HG03039 (cell line): ENCODE results near the gene PCDHA6.
"Not testable (repeated sequence)": the region's sequence is repeated elsewhere in the genome, so short reads cannot be mapped to it uniquely, and the experiment has no call there.

Experiments
- ATAC-seq: cut with Tn5 transposase; IDR thresholded peaks from one replicate; pipeline ENCODE4 v1.9.1; 2021; ENCODE audit warnings: mild to moderate bottlenecking, moderate library complexity; ENCODE audit not compliant: unreplicated experiment

Gene PCDHA6

DNA sequence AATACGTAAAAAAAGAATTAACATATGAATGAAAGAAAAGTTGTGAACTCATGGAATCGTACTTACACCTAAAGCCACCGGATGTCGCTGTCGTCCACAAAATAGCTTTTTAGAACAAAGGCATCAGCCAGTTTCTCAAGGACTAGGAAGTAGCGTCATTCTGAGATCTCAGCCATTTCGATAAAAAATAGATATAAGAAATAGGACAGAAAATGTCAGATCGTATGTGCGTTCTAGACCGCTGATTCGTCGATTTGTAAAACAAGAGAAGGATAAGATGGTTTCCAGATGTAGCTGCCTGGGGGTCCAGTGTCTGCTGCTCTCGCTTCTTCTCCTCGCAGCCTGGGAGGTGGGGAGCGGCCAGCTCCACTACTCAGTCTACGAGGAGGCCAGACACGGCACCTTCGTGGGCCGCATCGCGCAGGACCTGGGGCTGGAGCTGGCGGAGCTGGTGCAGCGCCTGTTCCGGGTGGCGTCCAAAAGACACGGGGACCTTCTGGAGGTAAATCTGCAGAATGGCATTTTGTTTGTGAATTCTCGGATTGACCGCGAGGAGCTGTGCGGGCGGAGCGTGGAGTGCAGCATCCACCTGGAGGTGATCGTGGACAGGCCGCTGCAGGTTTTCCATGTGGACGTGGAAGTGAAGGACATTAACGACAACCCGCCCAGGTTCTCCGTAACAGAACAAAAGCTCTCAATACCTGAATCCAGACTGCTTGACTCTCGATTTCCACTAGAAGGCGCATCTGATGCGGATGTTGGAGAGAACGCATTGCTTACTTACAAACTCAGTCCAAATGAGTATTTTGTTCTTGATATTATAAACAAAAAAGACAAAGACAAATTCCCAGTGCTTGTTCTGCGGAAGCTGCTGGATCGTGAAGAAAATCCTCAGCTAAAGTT is 28.3 kb downstream of the PCDHA6 start, which contains the start of gene PCDHA10:
Gene PCDHA10, plus strand, starts transcription at position 126 of the 903 bp plus-strand sequence. Its CDS starts 152 bp downstream, at position 278.
- no peak for ATAC-seq

GRCh38 chr5:140857177-140857986 is 29.6 kb downstream of the PCDHA6 start:
- ATAC-seq, result no peak

DNA sequence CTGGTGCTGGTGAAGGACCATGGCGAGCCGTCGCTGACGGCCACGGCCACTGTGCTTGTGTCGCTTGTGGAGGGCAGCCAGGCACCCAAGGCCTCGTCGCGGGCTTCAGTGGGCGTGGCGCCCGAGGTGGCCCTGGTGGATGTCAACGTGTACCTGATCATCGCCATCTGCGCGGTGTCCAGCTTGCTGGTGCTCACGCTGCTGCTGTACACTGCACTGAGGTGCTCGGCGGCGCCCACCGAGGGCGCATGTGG is 30.2 kb downstream of the PCDHA6 start:
- ATAC-seq, result no peak

DNA sequence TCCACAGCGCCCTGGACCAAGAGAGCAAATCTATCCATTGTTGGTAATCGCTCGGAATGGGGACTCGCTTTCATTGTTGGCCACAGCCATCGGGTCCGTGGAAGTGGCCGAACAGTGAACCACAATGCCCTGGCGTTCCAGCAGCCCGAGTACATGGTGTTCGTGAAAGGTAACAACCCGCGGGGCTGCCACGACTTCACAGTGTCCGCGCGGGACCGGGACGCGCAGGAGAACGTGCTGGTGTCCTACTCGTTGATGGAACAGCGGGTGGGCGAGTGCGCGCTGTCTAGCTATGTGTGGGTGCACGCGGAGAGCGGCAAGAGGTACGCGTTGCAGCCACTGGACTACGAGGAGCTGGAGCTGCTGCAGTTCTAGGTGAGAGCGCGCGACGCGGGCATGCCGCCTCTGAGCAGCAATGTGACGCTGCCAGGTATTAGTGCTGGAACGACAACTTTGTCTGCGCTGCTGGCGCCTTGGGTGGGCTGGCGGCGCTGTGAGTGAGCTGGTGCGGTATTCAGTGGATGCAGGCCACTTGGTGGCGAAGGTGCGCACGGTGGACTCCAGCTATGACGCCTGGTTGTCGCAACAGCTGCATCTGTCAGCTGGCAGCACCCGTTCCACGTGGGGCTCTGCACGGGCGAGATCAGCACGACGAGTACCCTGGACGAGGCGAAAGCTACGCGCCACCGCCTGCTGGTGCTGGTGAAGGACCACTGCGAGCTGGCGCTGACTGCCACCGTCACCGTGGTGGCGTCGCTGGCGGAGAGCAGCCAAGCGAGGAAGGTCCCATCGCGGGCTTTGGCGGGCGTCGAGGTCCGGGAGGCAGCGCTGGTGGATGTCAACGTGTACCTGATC is 34.9 kb downstream of the PCDHA6 start:
- ATAC-seq, result no peak

DNA sequence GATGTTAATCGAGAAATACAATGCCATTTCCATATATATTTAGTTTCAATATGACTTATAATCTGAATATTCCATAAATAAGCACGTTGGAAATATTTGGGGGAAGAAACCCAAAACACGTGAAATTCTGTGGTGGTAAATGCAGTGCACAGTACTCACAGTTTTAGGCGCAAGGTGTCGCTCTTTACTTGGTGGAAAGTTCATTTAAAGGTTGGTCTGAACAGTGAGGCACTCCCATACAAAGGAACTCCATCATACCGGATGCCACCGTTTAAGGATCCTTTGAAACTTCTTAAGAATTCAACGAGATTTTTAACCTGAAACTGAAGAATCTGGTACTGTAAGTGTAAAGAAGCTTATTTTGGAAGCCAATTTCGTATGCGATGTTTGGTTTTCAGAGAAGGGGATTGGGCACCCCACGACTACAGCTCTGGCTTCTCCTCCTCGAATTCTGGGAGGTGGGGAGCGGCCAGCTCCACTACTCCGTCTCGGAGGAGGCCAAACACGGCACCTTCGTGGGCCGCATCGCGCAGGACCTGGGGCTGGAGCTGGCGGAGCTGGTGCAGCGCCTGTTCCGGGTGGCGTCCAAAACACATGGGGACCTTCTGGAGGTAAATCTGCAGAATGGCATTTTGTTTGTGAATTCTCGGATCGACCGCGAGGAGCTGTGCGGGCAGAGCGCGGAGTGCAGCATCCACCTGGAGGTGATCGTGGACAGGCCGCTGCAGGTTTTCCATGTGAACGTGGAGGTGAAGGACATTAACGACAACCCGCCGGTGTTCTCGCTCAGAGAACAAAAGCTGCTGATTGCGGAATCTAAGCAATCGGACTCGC is 41.2 kb downstream of the PCDHA6 start, which contains the start of gene PCDHA11:
Gene PCDHA11, plus strand, starts transcription at position 237 of the 834 bp plus-strand sequence. Its CDS starts 147 bp downstream, at position 384.
- no peak for ATAC-seq

DNA sequence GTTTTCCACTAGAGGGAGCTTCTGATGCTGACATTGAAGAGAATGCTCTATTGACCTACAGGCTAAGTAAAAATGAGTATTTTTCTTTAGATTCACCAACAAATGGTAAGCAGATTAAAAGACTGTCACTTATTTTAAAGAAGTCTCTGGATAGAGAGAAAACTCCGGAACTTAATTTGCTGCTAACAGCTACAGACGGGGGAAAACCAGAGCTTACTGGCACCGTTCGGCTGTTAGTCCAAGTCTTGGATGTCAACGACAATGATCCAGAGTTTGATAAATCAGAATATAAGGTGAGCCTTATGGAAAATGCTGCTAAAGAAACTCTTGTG is 41.8 kb downstream of the PCDHA6 start:
- ATAC-seq, result no peak

- ATAC-seq, result no peak
Observed at GRCh38 chr5:140870221-140871201, 42.8 kb downstream of the PCDHA6 start.

DNA sequence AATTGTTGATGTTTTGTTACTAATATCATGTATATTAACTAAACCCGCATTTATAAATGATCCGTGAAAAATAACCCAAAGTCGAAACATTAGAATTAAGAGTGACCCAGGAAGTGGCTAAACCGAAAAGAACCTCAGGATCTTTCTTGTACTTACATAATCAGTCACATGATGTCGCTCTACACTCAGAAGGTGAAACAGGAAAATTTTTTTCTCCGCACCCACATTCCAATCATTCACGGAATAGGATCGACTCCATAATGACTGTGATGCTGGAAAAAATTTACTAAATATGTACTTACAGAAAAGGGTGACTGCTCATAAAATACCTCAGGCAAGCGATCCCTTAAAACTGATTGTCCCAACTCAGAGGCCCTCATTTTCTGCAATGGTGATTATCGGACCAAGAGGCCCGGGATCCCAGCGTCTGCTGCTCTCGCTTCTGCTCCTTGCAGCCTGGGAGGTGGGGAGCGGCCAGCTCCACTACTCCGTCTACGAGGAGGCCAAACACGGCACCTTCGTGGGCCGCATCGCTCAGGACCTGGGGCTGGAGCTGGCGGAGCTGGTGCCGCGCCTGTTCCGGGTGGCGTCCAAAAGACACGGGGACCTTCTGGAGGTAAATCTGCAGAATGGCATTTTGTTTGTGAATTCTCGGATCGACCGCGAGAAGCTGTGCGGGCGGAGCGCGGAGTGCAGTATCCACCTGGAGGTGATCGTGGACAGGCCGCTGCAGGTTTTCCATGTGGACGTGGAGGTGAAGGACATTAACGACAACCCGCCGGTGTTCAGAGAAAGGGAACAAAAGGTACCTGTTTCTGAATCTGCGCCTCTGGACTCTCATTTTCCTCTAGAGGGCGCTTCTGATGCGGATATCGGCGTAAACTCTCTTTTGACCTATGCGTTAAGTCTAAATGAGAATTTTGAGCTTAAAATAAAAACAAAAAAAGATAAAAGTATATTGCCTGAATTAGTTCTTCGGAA is 47.6 kb downstream of the PCDHA6 start, which contains the start of gene PCDHA12:
Gene PCDHA12, plus strand, starts transcription at position 224 of the 981 bp plus-strand sequence. Its CDS starts 165 bp downstream, at position 389.
- ATAC-seq, result no peak

DNA sequence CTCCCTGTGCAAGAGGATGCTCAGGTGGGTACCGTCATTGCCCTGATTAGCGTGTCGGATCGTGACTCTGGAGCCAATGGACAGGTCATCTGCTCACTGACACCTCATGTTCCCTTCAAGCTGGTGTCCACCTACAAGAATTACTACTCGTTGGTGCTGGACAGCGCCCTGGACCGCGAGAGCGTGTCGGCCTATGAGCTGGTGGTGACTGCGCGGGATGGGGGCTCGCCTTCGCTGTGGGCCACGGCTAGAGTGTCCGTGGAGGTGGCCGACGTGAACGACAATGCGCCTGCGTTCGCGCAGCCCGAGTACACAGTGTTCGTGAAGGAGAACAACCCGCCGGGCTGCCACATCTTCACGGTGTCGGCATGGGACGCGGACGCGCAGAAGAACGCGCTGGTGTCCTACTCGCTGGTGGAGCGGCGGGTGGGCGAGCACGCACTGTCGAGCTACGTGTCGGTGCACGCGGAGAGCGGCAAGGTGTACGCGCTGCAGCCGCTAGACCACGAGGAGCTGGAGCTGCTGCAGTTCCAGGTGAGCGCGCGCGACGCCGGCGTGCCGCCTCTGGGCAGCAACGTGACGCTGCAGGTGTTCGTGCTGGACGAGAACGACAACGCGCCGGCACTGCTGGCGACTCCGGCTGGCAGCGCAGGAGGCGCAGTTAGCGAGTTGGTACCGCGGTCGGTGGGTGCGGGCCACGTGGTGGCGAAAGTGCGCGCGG is 48.9 kb downstream of the PCDHA6 start:
- not testable (repeated sequence) for ATAC-seq

DNA sequence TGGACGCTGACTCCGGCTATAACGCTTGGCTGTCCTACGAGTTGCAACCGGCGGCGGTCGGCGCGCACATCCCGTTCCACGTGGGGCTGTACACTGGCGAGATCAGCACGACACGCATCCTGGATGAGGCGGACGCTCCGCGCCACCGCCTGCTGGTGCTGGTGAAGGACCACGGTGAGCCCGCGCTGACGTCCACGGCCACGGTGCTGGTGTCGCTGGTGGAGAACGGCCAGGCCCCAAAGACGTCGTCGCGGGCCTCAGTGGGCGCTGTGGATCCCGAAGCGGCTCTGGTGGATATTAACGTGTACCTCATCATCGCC is 49.5 kb downstream of the PCDHA6 start:
- ATAC-seq, result no peak
